ENCODE results near the gene CDH4. TPM values are rescaled to one million over a fixed set of nuclear protein-coding genes. Genes with fewer than 3 reads are reported as not detected.

CDH4 gene
- total and polyA plus RNA-seq, 2 of the 8 experiments (the other 6 are each of a cell fraction or from before 2014, with no cell fraction given) = 4.3 to 7.9 TPM

GRCh38 chr20:61600016-61600415 lies 348.0 kb downstream of the CDH4 start:
- H2BK20ac ChIP-seq (ENCODE audit: low read length) = no peak overlapping the region
- no peak overlapping the region for H3K4ac ChIP-seq (replicated peaks; ENCODE audit: insufficient read length, low read depth, low read length)
- H3K36me3 ChIP-seq (ENCODE audit: control insufficient read depth in 2 of 4, insufficient read depth in 4 of 4, low read length in 3 of 4) = no peaks in the 10 kb centered on the region
- H3K27me3 ChIP-seq (replicated peaks in 1 of 4; ENCODE audit: control insufficient read depth in 3 of 4, extremely low read depth in 1 of 4, insufficient read depth in 3 of 4, low read length in 3 of 4) = peaks cover 0 to 3% (median 1%) of the 10 kb centered on the region in 4 experiments; a peak in 1 of 7 replicates
- no peak overlapping the region for H2BK120ac ChIP-seq (replicated peaks; ENCODE audit: low read depth, low read length)
- H4K20me1 ChIP-seq (replicated peaks in 1 of 2; ENCODE audit: control insufficient read depth in 1 of 2, insufficient read depth in 2 of 2, low read length in 2 of 2) = no peaks in the 10 kb centered on the region
- no peak overlapping the region for H2BK12ac ChIP-seq (ENCODE audit: low read depth, low read length)
- H2AFZ ChIP-seq (ENCODE audit: low read length) = no peak overlapping the region
- H3K4me2 ChIP-seq (ENCODE audit: insufficient read depth in 1 of 2, low read depth in 2 of 2, low read length in 2 of 2) = no peak overlapping the region
- H3K18ac ChIP-seq (ENCODE audit: extremely low read depth, low read length) = no peak overlapping the region
- no peak overlapping the region for H4K91ac ChIP-seq (replicated peaks; ENCODE audit: insufficient read length, low read length)
- ChIA-PET CTCF (ENCODE audit: partially characterized antibody) (interaction anchor here (0.6 to 2.6 kb wide), 13 partner anchors 10 to 347 kb away, joined by 3 to 10 read pairs (median 3); no protein-coding TSS in a partner anchor), POLR2A (ENCODE audit: partially characterized antibody) (no interaction called here)
- no peak for FAIRE-seq
- TF ChIP-seq CREB1 (IDR thresholded peaks at IDR 0.05) = no peak
- no peak for TF ChIP-seq EP300 (IDR thresholded peaks at IDR 0.05; ENCODE audit: borderline replicate concordance in 1 of 2, low read depth in 2 of 2, low read length in 2 of 2)
- TF ChIP-seq MAX (IDR thresholded peaks at IDR 0.05) = no peak
- TF ChIP-seq BACH1 (IDR thresholded peaks at IDR 0.05; ENCODE audit: low read length) = no peak
- no peak for TF ChIP-seq SP2 (IDR thresholded peaks at IDR 0.05; ENCODE audit: low read length)
- no peak for TF ChIP-seq POLR2A (IDR thresholded peaks at IDR 0.05; ENCODE audit: control extremely low read depth in 1 of 2, low read depth in 2 of 2, low read length in 2 of 2)
- no peak for TF ChIP-seq BCL11A (IDR thresholded peaks at IDR 0.05; ENCODE audit: low read depth in 2 of 2, low read length in 2 of 2)
- TF ChIP-seq SP1 (IDR thresholded peaks at IDR 0.05; ENCODE audit: low read depth, low read length) = no peak
- H3K27ac ChIP-seq (ENCODE audit: low read depth, low read length) = no peak overlapping the region
- no peak overlapping the region for H2BK15ac ChIP-seq (ENCODE audit: low read length)
- no peak overlapping the region for H4K5ac ChIP-seq (ENCODE audit: insufficient read length, low read depth, low read length)
- H3K4me3 ChIP-seq (ENCODE audit: extremely low read depth in 1 of 4, insufficient read depth in 2 of 4, low read depth in 3 of 4, low read length in 4 of 4) = no peak overlapping the region
- no peak for DNase-seq (ENCODE audit: low read depth in 1 of 2, low spot score in 2 of 2)
- H3K14ac ChIP-seq (ENCODE audit: insufficient read length) = no peak overlapping the region
- H3K23ac ChIP-seq (ENCODE audit: insufficient read length) = no peak overlapping the region
- peaks cover 20 to 24% of the 10 kb centered on the region in 2 experiments for H3K9me3 ChIP-seq (ENCODE audit: insufficient read depth in 2 of 2, low read depth in 1 of 2, low read length in 1 of 2)
- no peaks in the 10 kb centered on the region for H3K79me2 ChIP-seq (ENCODE audit: control insufficient read depth in 1 of 2, insufficient read depth in 2 of 2, low read length in 2 of 2)
- H4K8ac ChIP-seq (ENCODE audit: extremely low read depth, insufficient read depth, low read length) = no peak overlapping the region
- peaks cover 0 to 7% (median 0%) of the 10 kb centered on the region in 4 experiments; a peak in 3 of 7 replicates for H3K4me1 ChIP-seq (replicated peaks in 1 of 4; ENCODE audit: control insufficient read depth in 3 of 4, insufficient read depth in 4 of 4, low read length in 3 of 4)
- H3K56ac ChIP-seq (replicated peaks; ENCODE audit: insufficient read length, low read depth, low read length) = no peak overlapping the region
- no peaks in the 10 kb centered on the region for H3K23me2 ChIP-seq (ENCODE audit: low read depth, low read length)
- 95% methylated on average over 16 of the region's 16 CpGs; no CpG with 5 or more reads in 1 of the 2 experiments for WGBS, 2 experiments (ENCODE audit: extremely low coverage in 1 of 2, insufficient coverage in 1 of 2, insufficient read length in 1 of 2, insufficient replicate concordance in 2 of 2, low coverage in 1 of 2, low lambda C conversion rate in 2 of 2, missing lambda C conversion rate in 1 of 2)
- H2AK5ac ChIP-seq (ENCODE audit: low read depth, low read length) = no peak overlapping the region
- no peaks in the 10 kb centered on the region for H3K79me1 ChIP-seq (ENCODE audit: low read depth, low read length)
- H2BK5ac ChIP-seq (ENCODE audit: low read depth, low read length) = no peak overlapping the region
- H3K9ac ChIP-seq (replicated peaks in 1 of 4; ENCODE audit: extremely low read depth in 1 of 4, low read depth in 3 of 4, low read length in 3 of 4) = no peak overlapping the region

Measured in H1 (cell line).